ENCODE measurements around the gene ATAD3C.
"Not testable (repeated sequence)": the region's sequence is repeated elsewhere in the genome, so short reads cannot be mapped to it uniquely, and the experiment has no call there.

ATAD3C gene

GRCh38 chr1:1450616-1451015 is 1.1 kb downstream of the ATAD3C start:
- DNase-seq (ENCODE audit: low read depth) = not testable (repeated sequence)

GRCh38 chr1:1451696-1452364 is 2.3 kb downstream of the ATAD3C start:
- DNase-seq (ENCODE audit: low read depth) = no peak

DNA sequence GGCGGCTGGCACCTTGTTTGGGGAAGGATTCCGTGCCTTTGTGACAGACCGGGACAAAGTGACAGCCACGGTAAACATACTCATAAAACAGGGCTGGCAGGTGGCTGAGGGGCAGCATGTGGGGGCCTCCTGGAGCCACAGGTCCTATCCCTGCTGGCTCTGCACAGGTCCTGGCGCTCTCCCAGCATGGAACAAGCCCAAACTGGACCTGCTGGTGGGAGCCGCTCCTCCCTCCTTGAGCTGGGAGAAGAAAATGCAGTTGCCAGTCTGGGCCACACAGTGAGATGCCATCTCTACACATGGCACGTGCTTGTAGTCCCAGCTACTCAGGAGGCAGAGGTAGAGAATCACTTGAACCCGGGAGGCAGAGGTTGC is 2.9 kb downstream of the ATAD3C start:
- not testable (repeated sequence) for DNase-seq (ENCODE audit: low read depth)

DNA sequence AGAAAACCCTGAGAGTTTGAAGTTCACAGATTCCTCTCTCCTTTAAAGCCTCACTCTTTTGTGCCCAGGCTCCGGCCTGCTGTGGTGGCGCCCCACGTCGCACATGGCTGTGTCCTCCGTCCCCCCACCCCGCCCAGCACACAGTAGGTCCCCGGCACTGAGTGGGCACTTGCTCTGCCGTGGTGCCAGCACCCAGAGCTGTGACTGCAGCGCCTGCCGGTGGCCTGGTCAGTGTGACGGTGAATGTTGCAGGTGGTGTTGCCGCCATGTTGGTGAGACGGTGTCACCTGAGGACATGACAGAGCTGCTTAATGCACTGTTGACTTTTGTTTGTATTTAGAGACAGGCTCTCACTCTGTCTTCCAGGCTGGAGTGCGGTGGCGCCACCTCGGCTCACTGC is 3.4 kb downstream of the ATAD3C start:
- no peak for DNase-seq (ENCODE audit: low read depth)

- not testable (repeated sequence) for DNase-seq (ENCODE audit: low read depth)
Observed at GRCh38 chr1:1454286-1455056, 5.0 kb downstream of the ATAD3C start.

DNA sequence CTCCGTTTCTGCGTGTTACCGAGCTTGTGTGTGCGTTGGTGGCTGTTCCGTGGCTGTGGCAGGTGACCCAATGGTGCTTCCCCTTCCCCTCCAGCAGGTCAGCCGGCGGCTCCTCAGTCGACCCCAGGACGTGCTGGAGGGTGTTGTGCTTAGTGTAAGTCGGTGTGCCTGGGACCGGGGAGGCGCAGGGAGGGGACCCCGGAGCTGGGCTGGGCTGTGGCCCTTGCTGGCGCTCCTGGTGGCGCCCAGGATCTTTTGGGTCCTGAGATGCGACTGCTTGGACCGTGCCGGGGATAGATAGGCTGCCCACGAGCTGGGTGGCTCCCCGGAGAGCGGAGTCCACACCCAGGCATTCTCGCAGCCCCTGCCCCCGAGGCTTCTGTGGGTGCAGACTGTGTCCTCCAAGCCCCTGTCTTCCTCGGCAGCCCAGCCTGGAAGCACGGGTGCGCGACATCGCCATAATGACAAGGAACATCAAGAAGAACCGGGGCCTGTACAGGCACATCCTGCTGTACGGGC is 5.9 kb downstream of the ATAD3C start:
- no peak for DNase-seq (ENCODE audit: low read depth)

DNA sequence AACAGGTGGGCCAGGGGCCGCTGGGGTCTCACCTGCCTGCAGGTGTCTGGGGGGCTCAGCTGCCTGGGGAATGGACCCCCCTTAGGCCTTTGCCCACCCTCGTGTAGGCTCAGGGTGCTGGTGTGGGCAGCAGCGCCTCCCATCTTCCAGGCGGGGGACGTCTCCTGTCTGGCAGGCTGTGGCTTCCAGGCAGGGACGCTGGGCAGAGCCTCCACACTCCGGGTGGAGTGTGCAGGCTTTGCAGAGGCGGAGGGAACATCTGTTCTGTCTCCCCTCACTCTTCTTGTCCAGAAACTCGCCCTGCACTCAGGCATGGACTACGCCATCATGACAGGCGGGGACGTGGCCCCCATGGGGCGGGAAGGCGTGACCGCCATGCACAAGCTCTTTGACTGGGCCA is 6.4 kb downstream of the ATAD3C start:
- DNase-seq (ENCODE audit: low read depth) = not testable (repeated sequence)

DNA sequence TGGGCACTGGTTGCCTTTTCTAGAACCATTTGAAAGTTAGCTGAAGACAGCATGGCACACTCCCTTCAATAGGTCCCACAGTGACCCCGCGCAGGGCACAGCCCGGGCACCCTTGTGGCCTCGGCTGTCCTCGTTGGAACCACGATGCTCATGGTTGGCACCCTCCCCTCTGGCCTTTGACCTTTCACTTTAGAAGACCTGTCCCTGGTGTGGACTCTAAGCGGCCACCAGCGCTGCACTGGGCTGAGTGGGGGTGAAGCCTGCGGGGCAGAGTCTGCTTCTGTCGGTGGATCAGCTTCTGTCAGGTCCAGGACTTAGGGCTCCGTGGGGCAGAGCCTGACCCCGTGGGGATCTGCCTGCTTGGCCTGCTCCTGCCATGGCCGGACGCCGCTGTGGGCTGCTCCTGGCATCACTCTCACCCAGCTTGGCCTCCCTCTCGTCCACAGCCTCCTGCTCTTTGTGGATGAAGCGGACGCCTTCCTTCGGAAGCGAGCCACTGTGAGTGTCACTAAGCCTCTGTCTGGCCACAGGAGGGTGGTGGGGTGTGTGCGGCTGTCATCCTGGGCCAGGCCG is 7.3 kb downstream of the ATAD3C start:
- not testable (repeated sequence) for DNase-seq (ENCODE audit: low read depth)

- not testable (repeated sequence) for DNase-seq (ENCODE audit: low read depth)
Observed at GRCh38 chr1:1459156-1459555, 9.7 kb downstream of the ATAD3C start.

- DNase-seq (ENCODE audit: low read depth) = not testable (repeated sequence)
Observed at GRCh38 chr1:1459711-1460110, 10.2 kb downstream of the ATAD3C start.

DNA sequence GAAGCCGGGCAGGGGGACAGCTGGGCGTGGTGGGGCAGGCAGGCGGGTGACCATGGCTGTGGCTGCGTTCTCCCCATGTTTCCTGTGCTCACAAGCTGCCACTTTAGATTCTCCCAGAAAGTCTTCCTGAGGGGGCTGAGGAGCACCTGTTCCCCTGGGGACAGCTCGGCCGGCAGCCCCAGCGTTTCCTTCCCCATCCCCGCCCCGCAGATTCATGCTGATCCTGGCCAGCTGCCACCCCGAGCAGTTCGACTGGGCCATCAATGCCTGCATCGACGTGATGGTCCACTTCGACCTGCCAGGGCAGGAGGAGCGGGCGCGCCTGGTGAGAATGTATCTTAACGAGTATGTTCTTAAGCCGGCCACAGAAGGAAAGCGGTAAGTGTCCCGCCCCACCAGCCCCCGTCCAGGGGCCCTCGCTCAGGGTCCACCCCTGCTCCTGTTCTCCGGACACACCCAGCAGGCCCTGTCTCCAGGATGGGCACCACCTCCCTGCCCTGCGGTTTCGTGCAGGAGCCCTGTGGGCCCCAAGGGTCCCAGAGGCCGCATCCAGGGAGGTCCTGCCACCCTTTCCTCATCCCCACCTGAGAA is 11.1 kb downstream of the ATAD3C start:
- DNase-seq (ENCODE audit: low read depth) = no peak

- DNase-seq (ENCODE audit: low read depth) = no peak
Observed at GRCh38 chr1:1461721-1462317, 12.3 kb downstream of the ATAD3C start.

- no peak for DNase-seq (ENCODE audit: low read depth)
Observed at GRCh38 chr1:1462318-1462966, 13.0 kb downstream of the ATAD3C start.

GRCh38 chr1:1463312-1463711 is 13.8 kb downstream of the ATAD3C start:
- no peak for DNase-seq (ENCODE audit: low read depth)

DNA sequence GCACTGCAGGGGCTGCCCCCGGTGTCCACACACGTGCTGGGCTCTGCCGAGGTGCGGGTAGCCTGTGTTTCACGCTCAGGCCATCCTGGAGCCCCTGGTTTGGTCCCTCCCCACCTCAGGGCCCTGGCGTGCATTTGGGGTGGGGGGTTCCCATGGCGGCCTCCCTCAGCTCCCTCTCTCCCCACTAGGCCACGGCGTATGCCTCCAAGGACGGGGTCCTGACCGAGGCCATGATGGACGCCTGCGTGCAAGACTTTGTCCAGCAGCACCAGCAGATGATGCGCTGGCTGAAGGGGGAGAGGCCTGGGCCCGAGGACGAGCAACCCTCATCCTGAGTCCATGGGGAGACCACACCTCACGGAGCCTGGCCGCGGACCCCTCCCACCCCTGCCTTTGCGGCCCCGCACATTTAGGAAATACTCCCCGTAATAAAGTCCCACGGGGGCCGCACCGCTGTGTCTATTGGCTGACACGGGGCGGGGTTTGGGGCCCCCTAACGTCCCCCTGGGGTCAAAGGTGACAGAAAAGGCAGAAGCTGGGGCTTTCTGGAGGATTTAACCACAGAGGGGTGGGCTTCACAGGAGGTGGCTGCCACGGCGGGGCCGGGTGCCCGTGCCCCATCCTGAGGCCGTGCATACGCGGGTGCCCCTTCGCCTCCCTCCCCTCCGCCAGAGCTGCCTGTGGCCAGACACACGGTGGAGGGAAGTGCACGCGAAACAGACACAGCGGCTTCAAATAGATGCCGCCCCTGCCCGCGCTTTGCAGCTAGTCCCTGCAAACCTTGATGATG is 18.9 kb downstream of the ATAD3C start:
- DNase-seq (ENCODE audit: low read depth) = not testable (repeated sequence)

DNA sequence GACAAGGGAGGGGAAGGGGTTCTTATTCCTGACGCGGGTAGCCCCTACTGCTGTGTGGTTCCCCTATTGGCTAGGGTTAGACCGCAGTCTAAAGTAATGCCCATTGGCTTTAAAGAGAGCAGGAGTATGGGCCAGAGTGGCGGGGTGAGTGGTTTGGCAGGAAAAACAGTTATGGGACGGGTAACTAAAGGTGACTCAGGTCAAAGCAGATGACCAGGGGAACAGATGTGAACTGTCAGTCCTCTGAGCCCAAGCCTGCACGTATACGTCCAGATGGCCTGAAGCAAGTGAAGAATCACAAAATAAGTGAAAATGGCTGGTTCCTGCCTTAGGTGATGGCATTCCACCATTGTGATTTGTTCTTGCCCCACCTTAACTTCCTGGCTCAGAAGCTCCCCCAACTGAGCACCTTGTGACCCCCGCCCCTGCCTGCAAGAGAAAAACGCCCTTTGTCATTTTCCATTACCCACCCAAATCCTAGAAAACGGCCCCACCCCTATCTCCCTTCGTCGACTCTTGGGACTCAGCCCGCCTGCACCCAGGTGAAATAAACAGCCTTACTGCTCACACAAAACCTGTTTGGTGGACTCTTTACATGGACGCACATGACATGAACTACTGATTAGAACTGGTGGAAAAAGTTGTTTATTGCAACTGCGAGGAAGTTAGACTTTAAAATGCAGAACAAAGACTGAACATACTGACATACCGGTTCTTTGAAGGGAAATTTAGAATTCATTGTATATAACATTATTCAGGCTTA is 21.3 kb downstream of the ATAD3C start:
- no peak for DNase-seq (ENCODE audit: low read depth)

DNA sequence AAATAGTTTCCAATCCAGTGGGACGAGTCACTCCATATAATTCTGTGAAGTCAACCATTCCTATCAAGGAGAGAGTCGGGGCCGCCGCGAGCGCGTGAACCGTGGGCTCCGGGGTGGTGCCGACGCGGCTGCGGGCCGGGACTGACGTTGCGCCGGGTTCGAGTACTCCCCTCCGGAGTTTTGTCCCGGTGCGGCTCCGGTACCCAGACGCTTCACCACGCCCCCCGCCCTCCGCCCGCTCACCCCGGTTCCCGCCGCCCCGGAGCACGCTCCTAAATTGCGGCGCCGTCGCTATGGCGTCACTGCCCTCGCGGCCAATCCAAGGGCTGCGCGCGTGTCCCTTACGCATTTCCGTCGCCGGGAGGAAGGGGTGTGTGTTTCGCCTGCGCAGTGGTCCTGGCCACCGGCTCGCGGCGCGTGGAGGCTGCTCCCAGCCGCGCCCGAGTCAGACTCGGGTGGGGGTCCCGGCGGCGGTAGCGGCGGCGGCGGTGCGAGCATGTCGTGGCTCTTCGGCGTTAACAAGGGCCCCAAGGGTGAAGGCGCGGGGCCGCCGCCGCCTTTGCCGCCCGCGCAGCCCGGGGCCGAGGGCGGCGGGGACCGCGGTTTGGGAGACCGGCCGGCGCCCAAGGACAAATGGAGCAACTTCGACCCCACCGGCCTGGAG is 22.0 kb downstream of the ATAD3C start, which contains the start of gene ATAD3B:
ATAD3B (plus strand) TSS at position 377 of the 664 bp plus-strand sequence; CDS start at position 497, 120 bp downstream.
- DNase-seq (ENCODE audit: low read depth) = peak; percentile 85

GRCh38 chr1:1472053-1472876 is 22.8 kb downstream of the ATAD3C start:
- not testable (repeated sequence) for DNase-seq (ENCODE audit: low read depth)

Measured in stimulated activated CD8-positive, alpha-beta memory T cell treated with anti-CD3 and anti-CD28 coated beads, Interleukin-12 subunit alpha, Interleukin-12 subunit beta, amount 100 ng/mL, for 1 hour (primary cell).